GM19452 (cell line): ENCODE data around the gene FANCF.

Experiments
- ATAC-seq: cut with Tn5 transposase; IDR thresholded peaks from one replicate; pipeline ENCODE4 v1.9.1; 2021; ENCODE audit not compliant: unreplicated experiment

FANCF gene

GRCh38 chr11:22626573-22627239 is 1.1 kb upstream of the FANCF start:
- ATAC-seq, result no peak

DNA sequence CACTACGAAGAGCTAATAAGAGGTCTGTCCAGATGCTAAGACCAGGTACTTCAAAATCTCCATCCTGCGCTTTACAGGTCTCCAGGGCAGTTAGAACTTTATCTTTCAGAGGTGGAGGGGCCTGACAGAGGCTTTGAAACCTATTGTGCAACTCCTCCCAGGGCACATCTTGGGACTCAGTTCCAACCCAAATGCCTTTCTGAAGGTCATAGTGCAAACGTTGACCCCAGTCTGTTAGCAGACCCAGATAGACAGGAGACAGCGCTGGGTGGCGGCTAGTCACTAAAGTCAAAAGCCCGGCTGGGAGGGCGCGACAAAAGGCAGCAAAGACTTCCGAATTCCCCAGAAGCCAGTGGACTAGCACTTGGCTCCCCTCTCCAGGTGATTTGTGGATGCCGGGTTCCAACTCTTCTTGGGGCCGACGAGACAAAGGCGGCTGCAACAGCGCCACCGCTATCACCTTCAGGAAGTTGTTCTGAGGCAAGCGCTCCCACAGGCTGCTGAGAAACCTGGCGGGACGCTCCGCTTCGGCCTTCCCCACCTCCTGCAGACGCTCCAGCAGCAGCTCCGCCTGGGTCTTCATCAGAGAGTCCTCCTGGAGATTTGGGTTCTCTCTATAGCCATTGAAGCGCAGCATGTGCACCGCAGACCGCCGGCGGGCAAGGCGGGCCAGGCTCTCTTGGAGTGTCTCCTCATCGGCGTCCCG is 728 bp downstream of the FANCF start:
- ATAC-seq, result peak; percentile 52

GRCh38 chr11:22617868-22618267 is 7.8 kb downstream of the FANCF start:
- no peak for ATAC-seq

GRCh38 chr11:22603933-22604332 is 21.7 kb downstream of the FANCF start:
- no peak for ATAC-seq

GRCh38 chr11:22602504-22602903 is 23.1 kb downstream of the FANCF start:
- no peak for ATAC-seq

DNA sequence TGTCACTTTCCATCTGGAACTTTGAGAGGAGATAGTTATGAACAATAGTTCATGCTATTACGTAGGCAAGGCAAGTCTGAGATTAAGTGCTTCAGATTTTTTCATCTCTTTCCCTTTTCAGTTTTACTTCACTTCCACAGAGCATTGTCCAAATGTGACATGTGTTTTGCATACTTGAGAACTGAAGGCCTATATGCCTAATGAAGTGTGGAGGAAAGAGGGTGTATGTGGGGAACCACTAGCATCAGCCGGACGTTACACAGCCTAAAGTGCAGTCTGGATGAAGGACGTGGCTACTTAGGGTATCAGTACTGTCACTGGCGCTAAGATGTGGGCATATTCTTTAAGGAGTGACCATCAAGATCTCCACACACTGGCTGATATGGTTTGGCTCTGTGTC is 26.2 kb downstream of the FANCF start:
- no peak for ATAC-seq

DNA sequence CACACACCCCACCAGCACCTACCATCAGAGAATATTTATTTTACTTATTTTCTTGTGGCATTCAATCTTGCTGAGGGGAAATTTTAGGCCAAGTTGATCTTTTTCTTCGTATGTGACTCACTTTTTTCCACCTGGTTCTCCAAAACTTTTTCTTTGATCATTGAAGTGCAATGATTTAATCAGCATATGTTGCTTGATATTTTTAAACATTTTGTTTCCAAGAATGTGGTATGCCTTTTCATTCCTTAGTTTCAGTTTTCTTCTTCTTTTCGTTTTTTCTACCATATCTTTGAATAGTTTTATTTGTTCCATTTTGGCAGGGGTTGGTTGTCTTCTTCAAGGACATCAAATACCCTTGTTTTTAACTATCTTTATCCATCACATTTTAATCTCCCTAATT is 28.6 kb downstream of the FANCF start:
- no peak for ATAC-seq

DNA sequence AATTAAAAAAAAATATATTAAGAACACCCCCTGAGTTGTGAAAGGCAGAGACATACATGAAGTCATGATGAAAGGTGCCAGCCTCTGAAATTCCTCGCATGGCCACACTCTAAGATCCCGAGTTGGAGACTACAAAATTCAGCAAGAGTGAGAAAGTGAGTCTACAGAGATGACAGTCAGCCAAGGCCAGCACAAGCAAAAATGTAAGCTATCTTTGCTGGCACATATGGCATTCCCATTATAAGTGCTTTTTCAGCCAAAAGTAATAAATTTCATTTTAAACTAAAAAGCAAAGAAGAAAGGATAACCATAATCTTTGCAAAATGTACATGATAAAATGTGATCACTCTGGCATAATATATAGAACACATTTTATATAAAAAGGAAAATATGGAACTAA is 40.6 kb downstream of the FANCF start:
- no peak for ATAC-seq

DNA sequence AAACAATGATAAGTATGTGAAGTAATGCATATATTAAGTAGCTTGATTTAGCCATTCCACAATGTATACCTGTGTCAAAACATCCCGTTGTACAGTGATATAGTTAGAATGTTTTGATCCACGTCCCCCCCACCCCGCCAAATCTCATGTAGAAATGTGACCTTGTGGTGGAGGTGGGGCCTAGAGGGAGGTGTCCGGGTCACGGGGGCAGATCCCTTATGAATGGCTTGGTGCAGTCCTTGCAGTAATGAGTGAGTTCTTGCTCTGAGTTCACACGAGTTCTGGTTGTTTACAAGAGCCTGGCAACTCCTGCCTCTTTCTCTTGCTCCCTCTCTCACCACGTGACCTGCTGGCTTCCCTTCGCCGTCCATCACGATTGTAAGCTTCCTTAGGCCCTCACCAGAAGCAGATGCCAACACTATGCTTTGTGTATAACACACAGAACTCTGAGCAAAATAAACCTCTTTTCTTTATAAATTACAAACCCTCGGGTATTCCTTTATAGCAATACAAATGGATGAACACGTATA is 41.6 kb downstream of the FANCF start:
- ATAC-seq, result no peak

- ATAC-seq, result no peak
Observed at GRCh38 chr11:22582151-22582410, 43.5 kb downstream of the FANCF start.

DNA sequence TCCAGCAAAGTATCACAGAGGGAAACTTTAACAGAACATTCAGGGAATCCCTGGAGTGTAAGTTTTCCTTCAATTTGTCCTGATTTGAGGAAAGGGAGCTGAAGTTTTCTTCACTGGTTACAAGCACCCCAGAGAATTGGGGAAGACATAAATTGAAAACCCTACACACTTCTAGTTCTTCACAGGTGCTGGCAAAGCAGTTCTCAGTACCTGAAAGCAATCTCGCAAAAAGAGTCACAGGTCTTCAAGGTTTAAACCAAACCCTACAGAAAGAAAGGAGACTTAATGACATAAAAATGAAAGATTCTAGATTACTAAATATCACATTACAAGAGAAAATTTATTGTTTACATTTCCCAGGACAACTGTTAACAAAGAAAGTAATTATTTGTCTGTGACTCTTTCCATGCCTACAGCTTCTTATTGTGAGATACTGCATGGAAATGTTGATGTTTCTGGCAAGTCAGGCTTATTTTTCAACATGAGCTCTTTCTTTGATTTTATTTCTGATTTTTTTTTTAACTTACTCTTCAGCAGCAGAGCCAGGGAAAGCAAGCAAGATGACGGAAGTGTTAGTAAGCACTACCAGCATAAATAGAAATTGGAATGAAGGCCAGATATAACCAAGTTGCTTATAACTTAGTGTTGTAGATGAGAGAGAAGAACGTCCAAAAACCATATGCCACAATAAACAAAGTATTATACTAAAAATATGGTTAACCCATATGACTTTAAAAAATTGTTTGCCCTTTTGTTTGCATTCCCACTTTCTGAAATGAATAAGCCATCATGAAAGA is 44.1 kb downstream of the FANCF start:
- no peak for ATAC-seq

DNA sequence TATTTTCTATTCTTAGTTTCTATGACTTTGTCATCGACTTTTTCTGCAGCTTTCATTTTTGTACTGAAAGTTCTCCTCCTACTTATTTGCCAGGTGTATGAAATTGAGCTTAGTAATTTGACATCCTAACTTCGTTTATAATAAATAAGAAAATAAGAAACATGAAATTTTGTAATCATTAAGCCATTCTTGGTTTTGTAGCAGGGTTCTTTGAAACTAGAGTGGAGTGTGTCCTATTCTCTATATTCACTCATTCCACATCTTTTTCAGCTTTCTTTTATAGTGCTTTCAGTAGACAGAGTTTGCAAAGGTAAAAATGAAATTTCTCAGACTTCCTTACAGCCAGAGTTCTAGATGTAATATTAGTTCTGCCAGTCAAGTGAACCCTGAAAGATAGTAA is 47.8 kb downstream of the FANCF start:
- no peak for ATAC-seq
